B cell (primary cell): ENCODE measurements around the gene LZTFL1. TPM values are rescaled to one million over a fixed set of nuclear protein-coding genes. Genes with fewer than 3 reads are reported as not detected.

Source experiments
- ATAC-seq: fragments of 200-7000 bp; cut with Tn5 transposase; one replicate; pipeline ENCODE4 v1.10.0; 2021; ENCODE audit warnings: low read depth, mild to moderate bottlenecking, moderate number of reproducible peaks, moderate library complexity
- CTCF ChIA-PET: fragments of 350-600 bp; sonication (Branson Sonifier 250); formaldehyde crosslinking; loops from one replicate; lab custom pipeline; 2021; ENCODE audit warnings: antibody characterized with exemption, inconsistent platforms; lab: Charles Lee
- POLR2A ChIA-PET: fragments of 350-600 bp; sonication (Branson Sonifier 250); formaldehyde crosslinking; loops from one replicate; lab custom pipeline; 2021; ENCODE audit warnings: antibody characterized with exemption; lab: Charles Lee
- DNase-seq: peaks from one replicate; pipeline ENCODE4 v3.0.0; 2013
- H2AFZ ChIP-seq: 2 replicates; pipeline ENCODE4 v1.6.1; 2012; ENCODE audit warnings: mild to moderate bottlenecking, low read depth, low read length; ENCODE audit not compliant: insufficient read depth, poor library complexity, severe bottlenecking
- H3K27ac ChIP-seq, 2 donors: 1 replicate in 1 of 2; 2 replicates in 1 of 2; pipeline ENCODE4 v1.5.1; 2012 to 2013; ENCODE audit warnings: low read length in 2 of 2, mild to moderate bottlenecking in 2 of 2, moderate library complexity in 1 of 2
- H3K27me3 ChIP-seq, 4 experiments: fragments of 200-600 bp in 1 of 4; sonication (generic) in 1 of 4; replicated peaks in 1 of 4; 1 replicate in 2 of 4; 2 replicates in 2 of 4; pipeline versions ENCODE4 v1.6.1 to v1.7.0; 2013 to 2016; ENCODE audit warnings: low read length in 3 of 4, mild to moderate bottlenecking in 2 of 4, mixed read lengths in 1 of 4, moderate library complexity in 1 of 4; ENCODE audit not compliant: insufficient read depth in 4 of 4, control insufficient read depth in 3 of 4; ENCODE audit errors: control extremely low read depth in 1 of 4
- H3K36me3 ChIP-seq, 2 experiments: replicated peaks in 1 of 2; 1 replicate in 1 of 2; 2 replicates in 1 of 2; pipeline versions ENCODE4 v1.6.1 to v1.7.1; 2013; ENCODE audit warnings: low read length in 1 of 2; ENCODE audit not compliant: insufficient read depth in 2 of 2, control insufficient read depth in 1 of 2; ENCODE audit errors: control extremely low read depth in 1 of 2, extremely low read depth in 1 of 2
- H3K4me1 ChIP-seq, 2 donors: fragments of 200-600 bp in 1 of 2; sonication (generic) in 1 of 2; 1 replicate in 1 of 2; 2 replicates in 1 of 2; pipeline versions ENCODE4 v1.5.1 to v1.6.1; 2013 to 2017; ENCODE audit warnings: low read length in 2 of 2; ENCODE audit not compliant: control insufficient read depth in 2 of 2, insufficient read depth in 2 of 2
- H3K4me2 ChIP-seq: replicated peaks from 2 replicates; pipeline ENCODE3; 2012; ENCODE audit warnings: mild to moderate bottlenecking, low read depth, low read length; ENCODE audit not compliant: poor library complexity, severe bottlenecking
- H3K4me3 ChIP-seq, 5 experiments: fragments of 200-600 bp in 1 of 5; sonication (generic) in 1 of 5; 1 replicate in 3 of 5; 2 replicates in 2 of 5; pipeline versions ENCODE4 v1.5.1 to v1.7.0; 2011 to 2016; ENCODE audit warnings: low read length in 4 of 5, mild to moderate bottlenecking in 4 of 5, low read depth in 2 of 5, control low read depth in 1 of 5, moderate library complexity in 1 of 5; ENCODE audit not compliant: insufficient read depth in 1 of 5; ENCODE audit errors: control extremely low read depth in 1 of 5, extremely low read depth in 1 of 5
- H3K79me2 ChIP-seq: fragments of 200-600 bp; sonication (generic); one replicate; pipeline ENCODE4 v1.6.0; 2016; ENCODE audit warnings: low read length; ENCODE audit not compliant: control insufficient read depth, insufficient read depth
- H3K9ac ChIP-seq: fragments of 200-600 bp; sonication (generic); 2 replicates; pipeline ENCODE4 v1.6.1; 2017; ENCODE audit warnings: mild to moderate bottlenecking, low read length, moderate library complexity
- H3K9me3 ChIP-seq, 3 donors: one replicate each; pipeline versions ENCODE4 v1.6.1 to v1.7.1; 2013; ENCODE audit warnings: low read length in 2 of 3; ENCODE audit not compliant: control insufficient read depth in 2 of 3, insufficient read depth in 1 of 3; ENCODE audit errors: control extremely low read depth in 1 of 3
- H4K20me1 ChIP-seq: 2 replicates; pipeline ENCODE4 v1.6.0; 2012; ENCODE audit warnings: mild to moderate bottlenecking, low read length; ENCODE audit not compliant: insufficient read depth, control insufficient read depth, poor library complexity, severe bottlenecking
- H3K27ac Mint-ChIP-seq: one replicate; pipeline ENCODE4 v1.8.0; 2021; ENCODE audit warnings: mixed read lengths
- H3K27me3 Mint-ChIP-seq: one replicate; pipeline ENCODE4 v1.8.0; 2021; ENCODE audit warnings: mixed read lengths
- H3K4me1 Mint-ChIP-seq: one replicate; pipeline ENCODE4 v1.8.0; 2021; ENCODE audit warnings: mixed read lengths
- H3K4me3 Mint-ChIP-seq: one replicate; pipeline ENCODE4 v1.8.0; 2021; ENCODE audit warnings: mixed read lengths
- H3K9me3 Mint-ChIP-seq: one replicate; pipeline ENCODE4 v1.8.0; 2022; ENCODE audit warnings: mixed read lengths; ENCODE audit not compliant: insufficient read depth
- CTCF ChIP-seq: fragments of 200-600 bp; IDR thresholded peaks from one replicate; pipeline ENCODE4 v1.8.0; 2022; ENCODE audit warnings: antibody characterized with exemption, mild to moderate bottlenecking
- EZH2 ChIP-seq: IDR thresholded peaks from 2 replicates; pipeline ENCODE4 v1.6.1; 2012; ENCODE audit warnings: borderline replicate concordance, low read depth, mild to moderate bottlenecking, moderate library complexity, low read length; ENCODE audit not compliant: insufficient read depth, poor library complexity, severe bottlenecking
- WGBS: methylation state at CpG from one replicate; pipeline ENCODE4 v1.1.5; 2013; ENCODE audit warnings: missing lambda C conversion rate; ENCODE audit not compliant: insufficient coverage; 5-methylcytosine and 5-hydroxymethylcytosine counted together
- intact Hi-C: fragments of 100-400 bp; cut with micrococcal nuclease; formaldehyde crosslinking; loops from one replicate; pipeline ENCODE4 v1.10.0; 2022
- polyA plus RNA-seq: library from polyadenylated mRNA; depleted of rRNA; stranded (reverse); fragments of >200 nt; gene quantifications from 2 replicates; pipeline ENCODE4 v1.2.3, GENCODE V29; 2012
- total RNA-seq, 2 donors: library from RNA; stranded (reverse); fragments of 120-200 nt in 1 of 2; gene quantifications; 1 replicate in 1 of 2; 2 replicates in 1 of 2; pipeline versions ENCODE4 v1.2.3 to v1.2.4, GENCODE V29; 2013 to 2022

The LZTFL1 gene
- total and polyA plus RNA-seq, 2 donors (not counting 1 experiment from before 2014, with no cell fraction given), result 16.5 to 17.8 TPM

- no peaks in the 10 kb centered on the region for H3K79me2 ChIP-seq
- H4K20me1 ChIP-seq, result no peaks in the 10 kb centered on the region
- ATAC-seq, result no peak
- H3K27me3 Mint-ChIP-seq, result no peaks in the 10 kb centered on the region
- no peak overlapping the region for H3K4me3 ChIP-seq
- no peak overlapping the region for H3K9ac ChIP-seq
- no peaks in the 10 kb centered on the region for H3K27me3 ChIP-seq
- H3K27ac Mint-ChIP-seq, result no peak overlapping the region
- no peak for TF ChIP-seq EZH2
- no peak for TF ChIP-seq CTCF
- H3K4me1 ChIP-seq, result no peaks in the 10 kb centered on the region
- no peak overlapping the region for H3K4me2 ChIP-seq
- H3K9me3 ChIP-seq, result no peaks in the 10 kb centered on the region
- 96% methylated on average over 3 of the region's 3 CpGs for WGBS
- DNase-seq, result no peak
- H3K36me3 ChIP-seq, result no peaks in the 10 kb centered on the region
- no peaks in the 10 kb centered on the region for H3K9me3 Mint-ChIP-seq
- intact Hi-C loops, result no loop called here
- no peak overlapping the region for H3K27ac ChIP-seq
- no peak overlapping the region for H2AFZ ChIP-seq
- ChIA-PET POLR2A (no interaction called here), CTCF (interaction anchor here (1.0 kb wide), 1 partner anchor 18 kb away, joined by 4 read pairs; no protein-coding TSS in a partner anchor)
- no peaks in the 10 kb centered on the region for H3K4me1 Mint-ChIP-seq
- H3K4me3 Mint-ChIP-seq, result no peak overlapping the region
These were observed 34.8 kb downstream of the LZTFL1 start for GRCh38 chr3:45807133-45807532.

- H3K79me2 ChIP-seq, result no peaks in the 10 kb centered on the region
- Mint-ChIP-seq H3K27me3 (no peaks in the 10 kb centered on the region), H3K4me3 (no peak overlapping the region), H3K4me1 (no peaks in the 10 kb centered on the region), H3K27ac (no peak overlapping the region), H3K9me3 (no peaks in the 10 kb centered on the region)
- H3K27me3 ChIP-seq, result no peaks in the 10 kb centered on the region
- H3K36me3 ChIP-seq, result no peaks in the 10 kb centered on the region
- intact Hi-C loops, result no loop called here
- H3K27ac ChIP-seq, result no peak overlapping the region
- no peak overlapping the region for H3K4me3 ChIP-seq
- no peaks in the 10 kb centered on the region for H4K20me1 ChIP-seq
- ChIA-PET POLR2A (no interaction called here), CTCF (interaction anchor here (1.2 kb wide), 1 partner anchor 9 kb away, joined by 5 read pairs; no protein-coding TSS in a partner anchor)
- ATAC-seq, result no peak
- no CpG with 5 or more reads among the region's 3 CpGs for WGBS
- TF ChIP-seq CTCF (no peak), EZH2 (no peak)
- H3K9me3 ChIP-seq, result no peaks in the 10 kb centered on the region
- no peak for DNase-seq
- no peaks in the 10 kb centered on the region for H3K4me1 ChIP-seq
- no peak overlapping the region for H3K4me2 ChIP-seq
- H2AFZ ChIP-seq, result no peak overlapping the region
- H3K9ac ChIP-seq, result no peak overlapping the region
These were observed 35.8 kb downstream of the LZTFL1 start for GRCh38 chr3:45806072-45806471.
